Suppressor macrophage treated with lipopolysaccharide for 4 hours (primary cell): ENCODE data around the gene NUMB.
A peak's percentile ranks its signal among the peaks of the same experiment; 100 is the strongest.

Source experiments
- DNase-seq: peaks from one replicate; pipeline ENCODE4 v3.0.0-alpha.2; 2020

NUMB gene

DNA sequence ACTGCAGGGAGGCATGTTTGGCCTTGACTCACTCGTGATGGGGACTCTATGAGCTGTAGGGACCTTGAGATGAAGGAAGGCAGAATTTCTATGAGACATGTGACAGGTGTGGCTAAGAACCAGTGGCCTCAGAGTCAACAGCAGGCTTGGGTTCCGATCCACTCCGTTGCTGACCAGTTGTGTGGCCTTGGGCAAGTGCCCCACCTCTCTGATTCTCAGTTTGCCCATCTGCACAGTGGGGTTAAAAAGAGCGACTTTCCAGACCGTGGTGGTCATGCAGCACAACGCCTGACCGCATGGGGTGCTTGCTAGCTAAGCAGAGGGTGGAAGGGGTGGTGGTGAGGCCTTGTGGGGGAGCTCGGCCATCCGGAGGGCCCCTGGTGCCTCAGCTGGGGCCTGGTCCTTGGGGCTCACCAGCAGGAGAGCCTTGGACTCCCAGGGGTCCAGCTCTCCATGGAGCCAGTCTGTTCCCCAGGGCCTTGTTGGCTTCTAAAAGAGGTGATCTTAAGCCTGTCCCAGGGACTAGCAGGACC lies 202.6 kb downstream of the NUMB start:
- DNase-seq = no peak

DNA sequence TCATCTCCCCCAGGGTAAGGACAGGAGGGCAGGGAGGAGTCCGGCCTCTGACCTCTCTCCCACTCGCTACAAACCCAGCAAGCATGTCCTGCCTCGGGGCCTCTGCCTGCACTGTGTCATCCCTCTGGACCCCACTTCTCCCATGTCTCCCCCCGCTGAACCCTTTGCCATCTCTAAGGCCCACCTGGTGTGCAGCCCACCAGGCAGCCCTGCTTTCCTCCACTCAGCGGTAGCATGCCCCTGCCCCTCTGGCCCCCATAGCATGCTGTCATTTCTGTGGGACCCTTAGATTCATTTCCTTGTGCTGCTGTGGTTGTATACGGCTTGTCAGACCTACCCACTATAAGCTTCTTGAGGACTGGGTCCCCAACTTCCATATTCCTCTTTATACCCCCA lies 203.3 kb downstream of the NUMB start:
- DNase-seq = no peak

DNA sequence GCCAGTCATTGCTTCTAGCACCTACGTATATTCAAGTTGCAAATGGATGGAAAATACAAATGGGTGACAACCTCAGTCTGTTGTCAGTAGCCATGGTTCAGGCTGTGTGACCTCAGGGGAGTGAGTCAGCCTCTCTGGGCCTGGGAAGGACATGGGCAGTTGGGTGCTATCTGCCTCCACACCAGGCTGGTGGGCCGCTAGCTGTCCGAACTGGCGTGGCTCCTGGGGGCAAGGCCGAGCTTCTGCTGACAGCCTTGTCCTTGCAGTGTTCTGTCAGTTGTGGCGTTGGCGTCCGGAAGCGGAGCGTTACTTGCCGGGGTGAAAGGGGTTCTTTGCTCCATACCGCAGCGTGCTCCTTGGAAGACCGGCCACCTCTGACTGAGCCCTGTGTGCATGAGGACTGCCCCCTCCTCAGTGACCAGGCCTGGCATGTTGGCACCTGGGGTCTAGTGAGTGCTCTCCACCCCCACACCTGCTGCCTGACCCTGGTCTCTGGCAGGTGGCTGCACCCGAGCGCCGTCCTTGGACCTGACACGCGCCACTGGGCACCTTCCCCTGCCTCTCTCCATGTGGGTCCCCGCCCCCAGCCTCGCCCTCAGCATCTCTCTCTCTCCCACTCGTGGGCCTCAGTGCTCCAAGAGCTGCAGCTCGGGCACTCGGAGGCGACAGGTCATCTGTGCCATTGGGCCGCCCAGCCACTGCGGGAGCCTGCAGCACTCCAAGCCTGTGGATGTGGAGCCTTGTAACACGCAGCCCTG lies 203.9 kb downstream of the NUMB start:
- no peak for DNase-seq

DNA sequence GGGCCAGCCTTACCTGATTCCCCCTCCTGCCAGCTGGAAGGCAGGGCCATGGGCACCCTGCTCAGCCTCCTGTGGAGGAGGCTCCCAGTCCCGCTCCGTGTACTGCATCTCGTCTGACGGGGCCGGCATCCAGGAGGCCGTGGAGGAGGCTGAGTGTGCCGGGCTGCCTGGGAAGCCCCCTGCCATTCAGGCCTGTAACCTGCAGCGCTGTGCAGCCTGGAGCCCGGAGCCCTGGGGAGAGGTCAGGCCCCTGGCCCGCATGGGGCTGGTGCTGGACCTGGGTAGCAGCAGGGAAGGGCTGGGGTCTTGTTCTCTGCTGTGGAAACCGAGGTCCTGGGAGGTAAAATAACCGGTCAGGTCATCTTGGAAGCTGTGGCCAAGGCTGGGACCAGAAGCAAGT lies 204.6 kb downstream of the NUMB start:
- no peak for DNase-seq

DNA sequence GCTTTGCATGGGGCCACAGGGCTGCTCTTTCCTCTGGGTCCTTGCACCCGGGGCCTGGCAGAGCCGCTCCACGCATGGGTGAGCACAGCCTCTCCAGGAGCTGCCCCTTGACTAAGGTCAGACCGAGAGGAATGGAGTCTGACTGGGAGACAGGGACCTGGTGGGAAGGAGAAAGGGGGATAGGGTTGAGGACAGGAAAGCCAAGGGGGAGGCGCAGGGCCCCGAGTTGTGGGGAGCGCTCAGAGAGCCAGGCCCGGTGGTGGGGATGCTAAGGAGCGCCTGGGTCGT lies 205.1 kb downstream of the NUMB start:
- DNase-seq = no peak

DNA sequence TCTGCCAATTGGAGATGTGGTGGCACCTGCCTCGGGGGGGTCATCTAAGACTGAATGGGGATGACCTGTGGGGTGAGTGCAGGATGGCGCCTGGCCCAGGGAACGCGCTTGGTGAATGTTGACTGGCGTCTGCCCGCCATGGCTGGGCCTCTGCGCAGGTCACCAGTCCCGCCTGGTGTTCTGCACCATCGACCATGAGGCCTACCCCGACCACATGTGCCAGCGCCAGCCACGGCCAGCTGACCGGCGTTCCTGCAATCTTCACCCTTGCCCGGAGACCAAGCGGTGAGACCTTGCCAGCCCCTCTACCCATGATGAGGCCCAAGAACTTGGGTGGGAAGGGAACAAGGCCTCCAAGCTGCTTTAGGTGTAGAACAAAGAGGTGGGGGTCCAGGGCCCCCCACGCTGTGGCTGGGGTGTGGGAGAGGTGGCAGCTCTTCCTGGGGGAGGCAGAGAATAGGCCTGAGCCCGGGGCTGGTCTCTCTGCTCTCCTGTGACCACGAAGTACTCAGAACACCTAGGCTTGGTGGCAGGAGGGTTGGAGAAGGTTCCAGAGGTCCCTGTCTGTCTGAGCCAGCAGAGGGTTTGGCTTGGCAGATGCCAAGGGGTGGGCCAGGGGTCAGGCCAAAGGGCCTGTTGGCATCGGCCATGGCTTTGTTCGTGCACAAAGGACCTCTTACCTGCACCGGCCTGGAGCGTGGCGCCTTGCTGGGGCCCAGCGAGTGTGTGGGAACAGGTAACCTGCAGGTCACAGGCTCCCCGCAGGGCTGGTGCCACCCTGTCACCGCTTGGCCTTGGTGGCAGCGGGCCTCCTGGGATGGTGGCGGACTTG lies 205.6 kb downstream of the NUMB start:
- DNase-seq = no peak

DNA sequence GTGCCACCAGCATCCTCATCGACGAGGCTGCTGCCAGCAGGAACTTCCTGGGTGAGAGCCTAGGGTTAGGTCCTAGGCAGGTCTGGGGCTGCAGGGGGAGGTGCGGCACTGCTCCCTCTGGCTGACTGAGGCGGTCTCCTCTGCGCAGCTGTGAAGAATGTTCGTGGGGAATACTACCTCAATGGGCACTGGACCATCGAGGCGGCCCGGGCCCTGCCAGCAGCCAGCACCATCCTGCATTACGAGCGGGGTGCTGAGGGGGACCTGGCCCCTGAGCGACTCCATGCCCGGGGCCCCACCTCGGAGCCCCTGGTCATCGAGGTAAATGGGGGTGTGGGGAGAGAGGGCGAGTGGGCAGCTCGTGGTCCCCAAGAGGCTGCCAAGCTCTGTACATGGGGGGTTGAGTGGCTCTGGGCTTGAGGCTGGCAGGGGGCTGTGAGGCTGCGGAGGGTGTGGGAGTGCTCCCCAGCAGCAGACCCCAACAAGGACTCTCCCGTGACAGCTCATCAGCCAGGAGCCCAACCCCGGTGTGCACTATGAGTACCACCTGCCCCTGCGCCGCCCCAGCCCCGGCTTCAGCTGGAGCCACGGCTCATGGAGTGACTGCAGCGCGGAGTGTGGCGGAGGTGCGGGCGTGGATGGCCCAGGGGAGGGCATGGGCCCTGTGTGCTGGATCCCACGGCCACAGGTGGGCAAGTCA lies 206.7 kb downstream of the NUMB start:
- DNase-seq = no peak

DNA sequence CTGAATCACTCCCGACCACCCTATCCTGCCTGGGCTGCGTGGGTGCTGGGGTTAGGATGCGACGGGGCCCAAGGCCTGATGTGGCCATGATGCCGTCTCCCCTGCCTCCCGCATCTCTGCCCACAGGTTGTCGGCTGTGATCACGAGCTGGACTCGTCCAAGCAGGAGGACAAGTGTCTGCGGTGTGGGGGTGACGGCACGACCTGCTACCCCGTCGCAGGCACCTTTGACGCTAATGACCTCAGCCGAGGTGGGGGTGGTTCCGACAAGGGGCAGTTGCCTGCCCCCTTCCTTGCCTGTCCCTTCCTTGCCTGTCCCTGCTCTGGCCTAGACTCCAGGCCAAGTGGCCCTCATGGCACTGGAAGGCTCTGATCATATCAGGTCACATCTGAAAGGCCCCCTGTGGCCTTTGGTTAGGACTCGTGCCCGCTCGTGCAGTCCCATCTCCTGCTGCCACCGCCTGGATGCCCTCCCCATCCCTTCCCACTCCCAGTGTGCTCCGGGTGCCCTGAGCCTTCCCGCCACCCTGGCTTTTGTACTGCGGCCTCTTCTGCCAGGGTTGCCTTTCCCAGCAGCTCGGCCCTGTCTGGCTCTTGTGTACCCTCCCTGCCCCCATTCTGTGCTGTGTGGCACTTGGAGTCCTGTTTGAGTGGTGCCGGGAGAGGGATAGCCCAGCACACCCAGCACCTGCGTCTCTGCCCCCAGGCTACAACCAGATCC lies 207.4 kb downstream of the NUMB start:
- DNase-seq = no peak

DNA sequence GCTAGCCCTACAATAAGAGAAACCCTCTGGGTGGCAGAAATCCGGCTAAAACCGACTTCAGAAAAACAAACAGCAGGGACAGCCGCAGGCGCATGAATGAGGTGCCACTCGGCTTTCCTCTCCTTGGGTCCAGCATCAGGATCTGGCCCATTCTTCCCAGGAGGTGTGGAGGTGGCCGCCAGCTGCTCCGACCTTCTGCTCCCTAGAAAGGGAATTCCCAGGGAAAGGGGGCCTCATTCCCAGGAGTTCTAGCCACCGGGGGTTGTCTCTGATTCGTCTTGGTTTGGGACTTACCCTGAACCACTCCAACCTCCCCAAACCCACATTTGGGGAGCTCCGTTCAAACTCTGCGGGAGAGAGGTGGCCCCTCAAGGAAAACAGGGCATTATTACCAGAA lies 208.0 kb downstream of the NUMB start:
- DNase-seq = no peak

DNA sequence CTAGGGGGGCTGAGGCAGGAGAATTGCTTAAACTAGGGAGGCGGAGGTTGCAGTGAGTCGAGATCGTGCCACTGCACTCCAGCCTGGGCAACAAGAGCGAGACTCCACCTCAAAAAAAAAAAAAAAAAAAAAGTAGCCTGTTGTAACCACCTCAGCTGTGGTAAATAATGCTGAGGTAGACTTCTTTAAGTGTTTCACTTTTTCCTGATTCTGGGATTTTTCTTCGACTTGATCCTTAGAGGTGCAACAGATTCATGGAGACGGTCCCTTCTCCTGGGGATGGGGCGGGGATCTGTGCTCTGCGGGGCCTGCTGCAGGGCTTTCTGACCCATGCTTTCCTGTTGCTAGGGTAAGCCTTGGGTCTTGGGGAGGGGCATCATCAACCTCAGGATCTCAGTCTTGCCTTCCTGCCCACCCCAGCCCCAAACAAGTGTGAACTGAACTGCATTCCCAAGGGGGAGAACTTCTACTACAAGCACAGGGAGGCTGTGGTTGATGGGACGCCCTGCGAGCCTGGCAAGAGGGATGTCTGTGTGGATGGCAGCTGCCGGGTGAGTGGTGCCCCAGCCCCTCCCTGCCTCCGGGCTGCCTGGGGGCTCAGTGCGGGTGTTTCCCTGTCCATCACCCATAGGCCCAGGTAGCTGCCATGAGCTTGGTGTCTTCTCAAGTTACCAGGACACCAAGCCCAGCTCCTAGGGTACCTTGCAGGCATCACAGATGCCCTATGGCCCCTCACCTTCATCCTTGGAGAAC lies 208.6 kb downstream of the NUMB start:
- DNase-seq = no peak

DNA sequence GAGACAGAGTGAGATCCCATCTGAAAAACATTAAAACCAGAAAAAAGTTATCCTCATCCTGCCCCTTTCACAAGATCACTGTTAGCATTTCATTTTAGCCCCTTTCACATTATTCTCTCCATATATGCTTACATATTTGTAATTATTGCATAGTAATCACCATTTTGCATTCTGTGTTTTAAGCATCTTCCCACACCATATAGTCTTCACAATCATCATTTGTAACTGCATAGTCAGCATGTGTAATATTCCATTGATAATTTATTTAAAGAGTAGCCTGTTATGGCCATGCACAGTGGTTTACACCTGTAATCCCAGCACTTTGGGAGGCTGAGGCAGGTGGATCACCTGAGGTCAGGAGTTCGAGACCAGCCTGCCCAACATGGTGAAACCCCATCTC lies 209.2 kb downstream of the NUMB start:
- no peak for DNase-seq

DNA sequence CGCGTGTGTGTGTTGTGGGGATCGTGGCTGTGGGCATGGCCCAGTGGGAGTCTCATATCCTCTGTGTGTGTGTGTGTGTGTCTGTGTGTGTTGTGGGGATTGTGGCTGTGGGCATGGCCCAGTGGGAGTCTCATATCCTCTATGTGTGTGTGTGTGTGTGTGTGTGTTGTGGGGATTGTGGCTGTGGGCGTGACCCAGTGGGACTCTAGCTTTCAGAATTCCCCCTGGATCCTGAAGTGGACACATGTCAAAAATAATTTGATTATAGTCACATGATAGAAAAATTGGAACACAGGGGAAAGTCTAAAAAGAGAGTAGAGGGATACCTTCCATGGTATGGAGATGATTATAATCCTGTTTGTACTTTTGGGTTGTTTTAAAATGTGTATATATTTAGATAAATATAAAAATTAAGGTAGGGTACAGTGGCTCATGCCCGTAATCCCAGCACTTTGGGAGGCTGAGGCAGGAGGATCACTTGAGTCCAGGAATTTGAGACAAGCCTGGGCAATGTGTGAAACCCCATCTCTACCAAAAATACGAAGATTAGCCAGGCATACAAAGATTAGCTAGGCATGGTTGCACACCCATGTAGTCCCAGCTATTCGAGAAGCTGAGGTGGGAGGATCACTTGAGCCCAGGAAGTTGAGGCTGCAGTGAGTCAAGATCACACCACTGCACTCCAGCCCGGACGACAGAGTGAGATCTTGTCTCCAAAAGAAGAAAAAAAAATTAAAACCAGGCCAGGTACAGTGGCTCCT lies 210.1 kb downstream of the NUMB start:
- DNase-seq = peak; percentile 67

DNA sequence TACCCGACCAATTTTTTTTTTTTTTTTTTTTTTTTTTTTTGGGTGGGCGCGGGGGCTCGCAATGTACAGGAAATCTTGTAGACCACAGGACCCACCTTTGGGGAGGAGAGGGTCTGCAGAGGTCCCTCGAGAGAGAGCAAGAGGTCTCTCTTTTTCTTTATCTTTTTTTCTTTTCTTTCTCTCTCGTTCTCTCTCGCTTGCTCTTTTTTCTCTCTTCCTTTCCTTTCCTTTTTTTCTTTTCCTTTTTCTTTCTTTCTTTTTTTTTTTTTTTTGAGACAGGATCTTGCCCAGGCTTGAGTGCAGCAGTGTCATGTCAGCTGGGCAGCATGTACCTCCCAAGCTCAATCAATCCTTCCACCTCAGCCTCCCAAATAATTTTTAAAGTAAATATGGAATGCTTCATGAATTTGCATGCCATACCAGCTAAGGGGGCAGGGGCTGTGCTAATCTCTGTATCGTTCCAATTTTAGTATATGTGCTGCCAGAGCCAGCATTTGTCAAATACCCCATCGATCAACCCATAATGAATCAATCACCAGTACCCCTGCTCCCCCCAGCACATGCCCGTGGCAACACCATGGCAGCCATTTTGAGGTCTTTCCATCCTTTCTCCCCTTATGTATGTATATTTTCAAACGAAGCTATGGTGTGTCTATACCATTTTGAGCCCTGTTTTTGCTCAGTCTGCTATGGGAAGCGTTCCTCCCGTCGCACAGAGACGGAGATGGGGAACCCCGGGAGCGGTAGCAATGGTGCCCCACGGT lies 211.8 kb downstream of the NUMB start:
- no peak for DNase-seq

DNA sequence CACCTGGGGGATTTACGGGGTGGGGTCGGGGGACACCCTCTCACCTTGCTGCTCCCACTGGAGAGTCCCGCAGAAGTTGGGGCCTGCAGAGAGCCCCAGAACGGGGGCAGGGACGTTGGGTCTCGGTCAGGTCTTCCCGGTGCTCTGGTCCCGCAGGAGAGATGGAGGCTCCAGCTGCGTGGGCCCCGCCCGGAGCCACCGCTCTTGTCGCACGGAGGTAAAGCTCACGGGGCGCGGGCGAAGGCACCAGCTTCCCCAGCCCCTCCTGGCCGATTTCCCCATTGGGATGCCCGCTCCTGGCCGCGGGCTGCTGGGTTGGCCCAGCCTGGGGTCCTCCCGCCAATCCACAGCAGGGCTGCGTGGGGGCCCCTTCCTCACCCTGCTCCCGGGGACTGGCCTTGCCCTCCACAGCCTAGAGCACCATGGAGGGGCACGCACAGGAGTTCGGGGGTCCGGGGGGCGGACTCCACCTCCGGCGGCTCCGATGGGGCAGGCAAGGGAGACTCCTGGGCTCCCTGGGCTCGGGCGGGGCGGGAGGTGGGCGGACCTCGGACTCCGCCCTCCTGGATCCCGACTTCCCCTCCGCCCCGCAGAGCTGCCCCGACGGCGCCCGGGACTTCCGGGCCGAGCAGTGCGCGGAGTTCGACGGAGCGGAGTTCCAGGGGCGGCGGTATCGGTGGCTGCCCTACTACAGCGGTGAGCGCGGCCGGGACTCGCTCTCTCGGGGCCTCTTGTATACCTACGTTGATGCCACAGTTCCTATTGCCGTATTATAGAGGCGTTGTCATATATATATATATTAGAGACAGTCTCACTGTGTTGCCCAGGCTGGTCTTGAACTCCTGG lies 212.6 kb downstream of the NUMB start:
- peak; percentile 88 for DNase-seq

DNA sequence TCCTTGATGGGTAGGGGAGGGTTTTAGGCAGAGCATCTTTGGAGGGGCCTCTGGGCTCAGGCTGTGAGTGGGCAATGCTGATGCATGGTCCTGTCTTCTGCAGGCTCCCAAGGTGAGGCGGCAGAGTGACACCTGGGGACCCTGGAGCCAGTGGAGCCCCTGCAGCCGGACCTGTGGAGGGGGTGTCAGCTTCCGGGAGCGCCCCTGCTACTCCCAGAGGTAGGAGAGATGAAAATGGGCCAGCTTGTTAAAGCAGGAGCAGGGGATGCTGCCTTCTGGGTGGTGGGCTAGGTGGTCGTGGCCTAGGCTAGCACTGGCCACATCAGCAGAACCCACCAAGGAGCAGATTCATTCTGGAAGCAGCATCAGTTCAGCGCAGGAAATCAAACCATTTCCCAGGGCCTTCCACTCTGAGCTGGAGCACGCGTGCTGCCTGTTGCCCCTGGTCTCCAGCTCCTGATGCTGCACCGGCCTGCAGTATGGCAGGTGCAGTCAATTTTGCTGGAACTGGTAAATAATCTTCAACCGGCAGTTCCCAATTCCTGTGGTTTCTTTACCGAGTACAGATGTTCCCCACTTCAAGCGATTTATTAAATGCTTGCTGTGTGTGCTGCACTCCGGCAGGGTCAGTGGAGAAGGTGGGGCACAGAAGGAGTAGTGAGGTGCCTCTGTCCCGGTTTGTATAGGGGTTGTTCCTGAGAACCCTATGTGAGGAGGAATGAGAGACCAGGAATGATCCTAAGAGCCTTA lies 213.6 kb downstream of the NUMB start:
- DNase-seq = no peak

DNA sequence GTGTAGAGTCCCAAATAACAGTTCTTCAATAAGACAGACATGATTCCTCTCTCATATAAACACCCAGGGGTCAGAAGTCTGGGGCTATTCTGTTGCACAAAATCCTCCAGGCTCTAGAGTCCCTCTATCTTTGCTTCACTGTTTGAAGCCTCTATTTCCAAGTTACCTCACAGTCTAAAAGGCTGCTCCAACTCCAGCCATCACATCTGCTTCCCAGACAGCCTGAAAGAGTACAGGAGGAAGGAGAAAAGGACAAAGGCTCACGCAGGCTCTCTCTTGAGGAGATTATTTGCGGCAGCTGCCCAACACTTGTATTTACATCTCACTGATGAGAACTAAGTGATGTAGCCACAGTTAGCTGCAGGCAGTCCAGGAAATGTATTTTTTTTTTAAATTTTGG lies 214.6 kb downstream of the NUMB start:
- no peak for DNase-seq

DNA sequence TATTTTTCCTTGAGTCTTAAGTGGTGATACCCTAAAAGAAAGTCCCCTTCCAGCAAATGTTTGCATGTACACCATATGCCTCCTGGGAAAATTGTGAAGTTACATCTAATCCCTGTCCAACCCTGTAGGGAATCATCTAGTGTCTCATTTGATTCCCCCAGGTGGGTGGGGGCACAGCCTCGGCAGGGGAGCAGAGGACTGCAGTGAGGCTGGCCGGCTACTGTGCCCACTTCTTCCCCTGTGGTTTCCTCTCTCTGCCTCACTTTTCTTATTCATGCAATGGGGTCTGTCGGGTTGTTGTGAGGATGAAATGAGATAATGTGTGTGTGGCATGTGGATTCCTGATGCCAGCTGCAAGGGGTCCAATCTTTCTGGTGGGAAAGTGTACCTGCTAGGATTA lies 215.0 kb downstream of the NUMB start:
- no peak for DNase-seq

DNA sequence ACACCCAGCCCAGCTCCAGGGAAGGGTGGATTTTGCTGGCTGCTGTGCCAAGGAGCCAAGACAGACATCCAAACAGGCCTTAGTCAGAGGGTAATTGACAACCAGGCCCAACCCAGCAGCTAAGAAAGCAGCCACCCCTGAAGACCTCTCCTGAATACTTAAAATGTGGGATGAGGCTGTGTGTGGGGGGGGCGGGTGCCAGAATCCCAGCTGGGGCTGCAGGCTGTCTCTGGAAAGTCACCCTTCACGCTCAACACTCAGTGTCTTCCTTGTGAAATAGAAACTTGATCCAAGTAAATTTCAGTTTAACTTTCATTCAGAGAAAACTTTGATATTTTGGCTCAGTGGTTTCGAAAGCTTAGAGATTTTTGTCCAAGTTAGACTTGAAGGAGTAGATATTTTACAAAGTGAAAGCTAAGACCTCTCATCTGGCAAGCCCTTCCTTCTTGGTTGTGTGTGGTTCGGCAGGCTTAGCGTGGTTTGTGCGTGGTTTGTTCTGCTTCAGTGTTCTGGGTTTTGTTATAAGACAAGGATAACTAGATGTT lies 215.9 kb downstream of the NUMB start:
- DNase-seq = peak; percentile 71
